ENCODE measurements around the gene HERC2.
A peak's percentile ranks its signal among the peaks of the same experiment; 100 is the strongest.

HERC2 gene

GRCh38 chr15:28114114-28114455 lies 207.9 kb downstream of the HERC2 start:
- Histone ChIP-seq H3K27me3 (ENCODE audit: control insufficient read depth, insufficient read depth, low read length) (no peaks in the 10 kb centered on the region), H3K4me2 (ENCODE audit: low read length) (no peak overlapping the region), H3K36me3 (ENCODE audit: insufficient read depth, low read length) (peaks cover 69% of the 10 kb centered on the region), H3K9me3 (replicated peaks; ENCODE audit: low read length) (no peaks in the 10 kb centered on the region), H3K9ac (ENCODE audit: low read depth, low read length) (no peak overlapping the region), H3K4me3 (ENCODE audit: low read length) (no peak overlapping the region), H3K4me1 (ENCODE audit: control insufficient read depth, insufficient read depth, low read length) (no peaks in the 10 kb centered on the region)

DNA sequence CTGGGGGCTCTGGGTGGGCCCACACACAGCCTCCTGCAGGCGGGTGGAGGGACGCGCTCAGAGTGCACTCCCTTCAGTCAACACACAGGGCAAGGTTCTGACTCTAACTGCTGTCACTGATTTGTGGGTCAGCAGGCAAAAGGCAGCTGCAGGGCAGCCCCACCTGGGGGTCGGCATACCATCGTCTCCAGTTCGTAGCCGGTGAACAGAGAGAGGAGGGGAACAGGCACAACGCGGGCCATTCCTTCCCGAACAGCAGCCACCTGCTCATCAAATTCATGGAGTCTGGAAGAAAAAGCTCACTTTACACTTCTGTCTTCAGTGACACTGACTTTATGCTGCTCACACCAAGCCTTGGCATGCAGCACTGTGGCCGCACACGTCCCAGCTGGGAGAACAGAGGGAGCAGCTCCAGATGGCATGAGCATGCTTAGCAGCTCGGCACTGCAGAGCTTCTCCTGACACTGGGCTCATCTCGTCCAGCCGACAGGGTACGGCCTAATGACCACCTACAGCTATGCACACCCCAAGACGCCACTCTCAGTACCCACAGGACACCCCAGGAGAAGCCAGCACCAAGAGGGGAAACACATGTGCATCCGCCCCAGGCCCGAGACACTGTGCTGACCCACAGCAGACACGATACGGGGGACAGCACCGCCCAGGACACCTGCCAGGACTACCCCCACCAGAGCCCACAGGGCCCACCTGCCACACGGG lies 208.4 kb downstream of the HERC2 start:
- H3K27me3 ChIP-seq (ENCODE audit: control insufficient read depth, insufficient read depth, low read length) = no peaks in the 10 kb centered on the region
- no peak overlapping the region for H3K4me3 ChIP-seq (ENCODE audit: low read length)
- H3K36me3 ChIP-seq (ENCODE audit: insufficient read depth, low read length) = peaks cover 65% of the 10 kb centered on the region
- no peaks in the 10 kb centered on the region for H3K9me3 ChIP-seq (replicated peaks; ENCODE audit: low read length)
- H3K4me2 ChIP-seq (ENCODE audit: low read length) = no peak overlapping the region
- H3K9ac ChIP-seq (ENCODE audit: low read depth, low read length) = no peak overlapping the region
- H3K4me1 ChIP-seq (ENCODE audit: control insufficient read depth, insufficient read depth, low read length) = no peaks in the 10 kb centered on the region

DNA sequence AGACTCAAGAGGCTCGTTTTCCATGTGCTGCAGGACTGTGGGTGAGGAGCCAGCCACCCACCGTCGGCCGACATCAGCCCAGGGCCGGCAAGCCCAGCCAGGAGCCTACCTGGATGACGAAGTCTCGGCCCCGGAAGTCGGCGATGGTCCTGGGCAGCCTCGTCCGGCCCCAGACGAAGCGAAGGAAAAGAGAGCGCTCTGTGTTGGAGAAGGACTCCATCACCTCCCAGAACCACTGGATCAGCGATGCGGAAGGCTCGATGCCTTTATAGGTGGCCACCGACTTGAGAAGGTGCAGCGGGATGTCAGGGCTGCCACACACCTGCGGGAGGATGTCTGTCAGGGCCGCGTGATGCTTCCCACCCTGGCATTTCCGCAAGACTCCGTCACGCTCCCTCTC lies 209.0 kb downstream of the HERC2 start:
- no peak overlapping the region for H3K9ac ChIP-seq (ENCODE audit: low read depth, low read length)
- no peaks in the 10 kb centered on the region for H3K9me3 ChIP-seq (replicated peaks; ENCODE audit: low read length)
- peaks cover 59% of the 10 kb centered on the region for H3K36me3 ChIP-seq (ENCODE audit: insufficient read depth, low read length)
- no peak overlapping the region for H3K4me2 ChIP-seq (ENCODE audit: low read length)
- H3K4me3 ChIP-seq (ENCODE audit: low read length) = no peak overlapping the region
- no peaks in the 10 kb centered on the region for H3K27me3 ChIP-seq (ENCODE audit: control insufficient read depth, insufficient read depth, low read length)
- H3K4me1 ChIP-seq (ENCODE audit: control insufficient read depth, insufficient read depth, low read length) = no peaks in the 10 kb centered on the region

- H3K4me1 ChIP-seq (ENCODE audit: control insufficient read depth, insufficient read depth, low read length) = peaks cover 2% of the 10 kb centered on the region
Measured at GRCh38 chr15:28112101-28112760, 209.7 kb downstream of the HERC2 start.

DNA sequence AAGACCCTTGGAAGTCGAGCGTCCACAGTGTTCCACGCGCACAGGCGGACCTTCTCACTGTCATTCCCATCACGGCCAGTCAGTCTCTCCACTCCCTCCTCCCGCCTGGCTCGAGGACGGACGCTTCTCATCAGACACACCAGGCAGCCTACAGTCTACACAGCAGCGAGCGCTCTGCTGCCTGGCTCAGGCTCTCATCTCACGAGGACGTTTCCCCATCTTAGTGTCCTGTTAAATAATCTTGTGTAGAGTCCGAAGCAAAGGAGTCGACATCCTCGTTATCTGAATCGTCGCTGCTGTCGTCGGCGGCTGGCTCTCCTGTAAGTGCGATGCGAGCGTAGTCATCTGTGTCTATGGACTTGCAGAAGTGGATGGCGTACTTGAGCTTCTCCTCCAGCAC lies 210.4 kb downstream of the HERC2 start:
- H3K4me3 ChIP-seq (ENCODE audit: low read length) = no peak overlapping the region
- H3K9ac ChIP-seq (ENCODE audit: low read depth, low read length) = no peak overlapping the region
- no peaks in the 10 kb centered on the region for H3K9me3 ChIP-seq (replicated peaks; ENCODE audit: low read length)

More at GRCh38 chr15:28112101-28112760, 209.7 kb downstream of the HERC2 start:
- peaks cover 52% of the 10 kb centered on the region for H3K36me3 ChIP-seq (ENCODE audit: insufficient read depth, low read length)
- H3K4me2 ChIP-seq (ENCODE audit: low read length) = no peak overlapping the region
- no peaks in the 10 kb centered on the region for H3K9me3 ChIP-seq (replicated peaks; ENCODE audit: low read length)
- H3K9ac ChIP-seq (ENCODE audit: low read depth, low read length) = no peak overlapping the region
- no peak overlapping the region for H3K4me3 ChIP-seq (ENCODE audit: low read length)
- H3K27me3 ChIP-seq (ENCODE audit: control insufficient read depth, insufficient read depth, low read length) = no peaks in the 10 kb centered on the region

DNA sequence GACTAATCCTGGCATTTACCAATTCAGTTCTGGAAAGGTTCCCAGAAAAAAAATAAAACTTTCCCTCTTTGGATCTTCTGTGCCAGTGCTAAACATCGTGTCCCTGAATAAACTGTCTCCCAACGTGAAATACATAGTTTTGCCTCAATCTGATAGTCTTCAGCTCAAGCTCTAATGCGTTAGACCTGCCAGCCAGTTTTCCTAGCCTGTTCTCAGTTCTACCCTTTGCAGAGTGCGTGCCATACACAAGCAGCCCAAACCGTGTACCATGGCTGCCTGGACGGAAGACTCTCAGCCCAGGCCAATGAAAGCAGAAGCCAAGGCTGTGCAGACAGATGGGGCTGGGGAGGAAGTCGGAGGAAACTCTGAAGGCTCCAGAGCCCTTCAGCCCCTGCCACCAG lies 211.5 kb downstream of the HERC2 start:
- Histone ChIP-seq H3K27me3 (ENCODE audit: control insufficient read depth, insufficient read depth, low read length) (peaks cover 3% of the 10 kb centered on the region), H3K36me3 (ENCODE audit: insufficient read depth, low read length) (peaks cover 39% of the 10 kb centered on the region), H3K4me2 (ENCODE audit: low read length) (no peak overlapping the region), H3K9ac (ENCODE audit: low read depth, low read length) (no peak overlapping the region), H3K4me1 (ENCODE audit: control insufficient read depth, insufficient read depth, low read length) (peaks cover 14% of the 10 kb centered on the region), H3K9me3 (replicated peaks; ENCODE audit: low read length) (no peaks in the 10 kb centered on the region), H3K4me3 (ENCODE audit: low read length) (no peak overlapping the region)

More for the DNA sequence above, 210.4 kb downstream of the HERC2 start:
- Histone ChIP-seq H3K27me3 (ENCODE audit: control insufficient read depth, insufficient read depth, low read length) (no peaks in the 10 kb centered on the region), H3K36me3 (ENCODE audit: insufficient read depth, low read length) (peaks cover 46% of the 10 kb centered on the region), H3K4me2 (ENCODE audit: low read length) (no peak overlapping the region), H3K4me1 (ENCODE audit: control insufficient read depth, insufficient read depth, low read length) (peaks cover 9% of the 10 kb centered on the region)

DNA sequence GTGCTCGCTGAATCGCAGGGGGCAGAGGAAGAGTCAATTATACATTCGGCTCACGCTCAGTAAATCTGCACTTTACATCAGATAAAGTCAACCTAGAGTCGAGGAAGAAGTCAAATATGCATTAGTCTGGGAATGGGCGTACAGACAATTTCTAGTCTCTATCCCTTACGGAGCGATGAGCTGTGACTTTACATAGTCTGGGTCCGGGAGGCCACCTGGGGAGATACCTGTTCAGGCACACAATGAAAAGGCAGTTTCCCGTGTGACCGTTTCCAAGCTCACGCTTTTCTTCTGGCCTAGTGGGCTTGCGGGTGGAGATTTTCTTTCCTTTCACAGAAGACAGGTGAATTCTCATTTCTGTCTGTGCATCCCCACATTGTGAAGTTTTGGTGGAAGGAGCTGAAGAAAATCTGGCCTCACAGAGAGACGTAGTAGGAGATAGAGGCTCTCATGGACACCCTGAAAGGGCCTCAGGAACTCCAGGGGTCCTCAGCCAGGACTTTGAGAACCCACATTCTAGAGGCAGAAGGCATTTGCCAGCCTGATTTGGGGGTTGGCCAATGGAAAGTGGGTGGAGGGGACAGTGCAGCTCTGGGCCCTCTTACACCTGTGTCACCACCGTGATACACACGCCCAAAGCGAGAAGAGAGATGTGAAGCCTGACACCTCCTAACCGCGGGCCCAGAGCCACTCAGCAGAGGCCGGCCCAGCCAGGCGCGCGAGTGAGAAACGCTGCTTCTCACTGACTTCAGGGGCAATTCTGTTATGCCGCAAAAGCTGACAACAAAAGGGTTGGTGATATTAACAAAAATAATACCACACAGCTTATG lies 212.1 kb downstream of the HERC2 start:
- H3K9me3 ChIP-seq (replicated peaks; ENCODE audit: low read length) = no peaks in the 10 kb centered on the region
- no peak overlapping the region for H3K9ac ChIP-seq (ENCODE audit: low read depth, low read length)
- H3K4me3 ChIP-seq (ENCODE audit: low read length) = no peak overlapping the region
- peaks cover 14% of the 10 kb centered on the region for H3K4me1 ChIP-seq (ENCODE audit: control insufficient read depth, insufficient read depth, low read length)
- H3K4me2 ChIP-seq (ENCODE audit: low read length) = no peak overlapping the region
- H3K36me3 ChIP-seq (ENCODE audit: insufficient read depth, low read length) = peaks cover 36% of the 10 kb centered on the region
- peaks cover 3% of the 10 kb centered on the region for H3K27me3 ChIP-seq (ENCODE audit: control insufficient read depth, insufficient read depth, low read length)

DNA sequence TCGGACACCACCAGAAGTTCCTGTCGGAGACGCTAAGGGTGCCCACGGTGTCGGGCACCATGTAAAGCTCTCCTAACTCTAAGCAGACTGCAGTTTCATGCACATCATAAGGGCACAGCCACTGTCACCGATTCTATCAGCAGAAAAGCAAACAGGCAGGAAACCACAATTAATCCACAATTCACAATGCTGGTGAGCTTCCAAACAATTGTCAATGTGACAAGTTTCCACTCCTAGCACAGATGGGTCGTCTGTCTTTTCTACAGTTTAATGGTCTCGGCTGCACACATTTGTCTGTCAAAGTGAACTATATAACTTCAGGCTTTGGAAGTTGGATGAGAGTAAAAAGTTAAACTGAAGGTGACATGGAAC lies 214.1 kb downstream of the HERC2 start:
- H3K4me3 ChIP-seq (ENCODE audit: low read length) = no peak overlapping the region
- H3K4me2 ChIP-seq (ENCODE audit: low read length) = peak overlapping the region; percentile 88
- H3K4me1 ChIP-seq (ENCODE audit: control insufficient read depth, insufficient read depth, low read length) = peaks cover 14% of the 10 kb centered on the region
- H3K36me3 ChIP-seq (ENCODE audit: insufficient read depth, low read length) = peaks cover 17% of the 10 kb centered on the region
- no peak overlapping the region for H3K9ac ChIP-seq (ENCODE audit: low read depth, low read length)
- H3K27me3 ChIP-seq (ENCODE audit: control insufficient read depth, insufficient read depth, low read length) = peaks cover 3% of the 10 kb centered on the region
- no peaks in the 10 kb centered on the region for H3K9me3 ChIP-seq (replicated peaks; ENCODE audit: low read length)

GRCh38 chr15:28107111-28107903 lies 214.7 kb downstream of the HERC2 start:
- Histone ChIP-seq H3K27me3 (ENCODE audit: control insufficient read depth, insufficient read depth, low read length) (peaks cover 3% of the 10 kb centered on the region), H3K9me3 (replicated peaks; ENCODE audit: low read length) (no peaks in the 10 kb centered on the region), H3K36me3 (ENCODE audit: insufficient read depth, low read length) (peaks cover 12% of the 10 kb centered on the region), H3K9ac (ENCODE audit: low read depth, low read length) (peak overlapping the region; percentile 59), H3K4me2 (ENCODE audit: low read length) (peak overlapping the region; percentile 88), H3K4me1 (ENCODE audit: control insufficient read depth, insufficient read depth, low read length) (peaks cover 14% of the 10 kb centered on the region), H3K4me3 (ENCODE audit: low read length) (peak overlapping the region; percentile 72)

DNA sequence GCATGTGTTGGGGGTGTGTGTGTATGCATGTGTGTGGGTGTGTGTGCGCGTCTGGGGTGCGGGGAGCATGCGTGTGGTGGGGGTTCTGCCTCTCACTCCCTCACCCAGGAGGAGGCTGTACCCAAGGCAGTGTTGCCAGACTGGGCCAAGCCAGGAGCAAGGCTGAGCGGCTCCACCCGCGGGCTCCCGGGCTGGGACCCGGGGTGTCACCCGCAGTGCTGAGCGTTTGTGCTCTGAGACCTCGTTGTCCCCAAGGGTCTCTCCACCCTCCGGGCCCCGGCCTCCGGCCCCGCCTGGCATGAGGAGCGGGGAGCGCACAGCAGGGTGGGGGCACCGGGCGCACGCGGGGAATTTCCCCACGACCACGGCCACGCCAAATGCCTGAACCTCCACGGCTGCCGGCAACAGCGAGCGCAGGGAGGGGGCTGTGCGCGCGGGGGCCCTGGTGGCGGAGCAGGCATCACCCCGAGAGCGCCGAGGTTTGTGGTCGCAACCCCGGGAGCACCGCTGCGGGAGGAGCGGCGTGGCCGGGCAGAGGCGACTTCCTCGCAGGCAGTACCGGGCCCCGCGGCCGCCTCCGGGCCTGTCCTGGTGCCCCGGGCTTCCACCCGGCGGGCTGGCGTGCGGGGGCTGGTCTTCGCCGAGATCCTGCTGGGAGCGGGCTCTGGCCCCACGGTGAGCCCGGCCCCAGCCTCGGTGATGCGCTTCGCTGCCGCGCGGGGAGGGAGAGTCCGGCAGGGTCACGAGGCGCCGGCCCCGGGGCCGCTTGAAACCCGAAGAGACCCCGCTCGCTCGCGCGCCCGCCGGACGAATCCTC lies 215.5 kb downstream of the HERC2 start:
- Histone ChIP-seq H3K9me3 (replicated peaks; ENCODE audit: low read length) (no peaks in the 10 kb centered on the region), H3K27me3 (ENCODE audit: control insufficient read depth, insufficient read depth, low read length) (peaks cover 11% of the 10 kb centered on the region), H3K4me2 (ENCODE audit: low read length) (peak overlapping the region; percentile 88), H3K4me3 (ENCODE audit: low read length) (peak overlapping the region; percentile 72), H3K4me1 (ENCODE audit: control insufficient read depth, insufficient read depth, low read length) (peaks cover 14% of the 10 kb centered on the region), H3K9ac (ENCODE audit: low read depth, low read length) (peak overlapping the region; percentile 59), H3K36me3 (ENCODE audit: insufficient read depth, low read length) (peaks cover 4% of the 10 kb centered on the region)
